ENCODE measurements around the gene CAD. TPM values are rescaled to one million over a fixed set of nuclear protein-coding genes. Genes with fewer than 3 reads are reported as not detected.

CAD gene
- total and polyA plus RNA-seq, 10 of the 15 experiments (the other 5 are each of a cell fraction or from before 2014, with no cell fraction given) = 7.6 to 119 (median 50.7) TPM

DNA sequence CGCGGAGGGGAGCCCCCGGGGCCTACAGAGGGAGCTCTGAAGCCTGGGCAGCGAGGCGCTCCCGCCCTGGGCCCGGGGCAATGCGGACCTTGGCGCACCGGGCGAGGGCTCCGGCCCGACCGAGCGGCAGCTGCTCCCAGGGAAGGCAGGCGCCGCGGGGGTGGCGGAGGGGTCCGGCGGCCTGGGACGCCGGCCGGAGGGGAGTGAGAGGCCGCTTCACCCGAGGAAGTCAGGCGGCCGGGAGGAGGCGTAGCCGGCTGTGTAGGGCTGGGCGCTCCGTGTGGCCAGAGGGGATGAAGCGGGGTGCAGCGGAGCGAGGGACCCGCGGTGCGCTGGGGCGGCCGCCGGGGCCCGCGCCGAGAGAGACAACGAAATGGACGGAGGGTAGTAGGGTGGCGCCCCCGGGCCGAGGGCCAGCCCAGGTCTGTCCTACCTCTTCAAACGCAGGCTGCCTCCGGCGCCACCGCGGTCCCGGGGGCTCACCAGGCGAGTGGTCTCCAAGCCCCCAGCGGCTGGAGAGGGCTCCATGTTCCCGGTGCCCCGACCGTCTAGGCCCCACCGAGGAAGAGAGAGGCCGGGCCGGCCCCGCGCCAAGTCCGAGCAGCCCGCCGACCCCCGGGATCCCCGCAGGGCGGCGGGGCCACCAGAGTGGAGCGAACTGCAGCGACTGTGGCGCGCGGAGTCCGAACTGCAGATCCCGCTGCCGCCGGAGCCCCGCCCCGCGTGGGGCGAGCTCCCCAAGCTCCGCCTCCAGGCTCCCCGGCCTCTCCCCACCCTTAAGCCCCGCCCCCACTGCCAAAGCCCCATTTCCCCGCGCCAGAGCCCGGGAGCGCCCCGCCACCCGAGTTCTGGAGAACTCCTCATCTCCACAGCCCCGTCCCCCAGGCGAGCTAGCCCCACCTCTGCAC is 45.5 kb downstream of the CAD start, which contains the start of gene SLC30A3:
Gene SLC30A3, minus strand, starts transcription at position 669 of the 908 bp plus-strand sequence. Its CDS starts 141 bp downstream, at position 528.
- no TSS peak for BruUV-seq (replicated peaks)
- Histone ChIP-seq H3K4me1 (ENCODE audit: control insufficient read depth, insufficient read depth, low read length) (peaks cover 18% of the 10 kb centered on the region), H3K4me3 (peak within 1 kb of the TSS; percentile 76; the same call in 1 of the 2 replicates), H3K9me3 (replicated peaks; ENCODE audit: control insufficient read depth, insufficient read depth, low read length) (no peaks in the 10 kb centered on the region), H3K9ac (ENCODE audit: control insufficient read depth, insufficient read depth, low read length) (no peak within 1 kb of the TSS), H4K20me1 (ENCODE audit: control insufficient read depth, insufficient read depth) (no peaks in the 10 kb centered on the region), H3K27ac (ENCODE audit: control insufficient read depth, insufficient read depth) (no peak within 1 kb of the TSS), H3K79me2 (ENCODE audit: control insufficient read depth, insufficient read depth, low read length) (no peaks in the 10 kb centered on the region), H2AFZ (ENCODE audit: control insufficient read depth, low read depth, low read length) (peak within 1 kb of the TSS; percentile 47), H3K36me3 (ENCODE audit: control insufficient read depth in 2 of 2, insufficient read depth in 2 of 2, low read length in 1 of 2) (no peaks in the 10 kb centered on the region), H3K27me3 (replicated peaks in 1 of 2; ENCODE audit: control insufficient read depth in 2 of 2, insufficient read depth in 2 of 2, low read length in 1 of 2) (peaks cover 24 to 41% of the 10 kb centered on the region in 2 experiments), H3K4me2 (ENCODE audit: control insufficient read depth, insufficient read depth) (peak within 1 kb of the TSS; percentile 98)
- ChIA-PET SMC1A (ENCODE audit: uncharacterized antibody, unreplicated experiment) (no interaction called here), RAD21 (ENCODE audit: unreplicated experiment) (interaction anchor here (1.0 kb wide), 1 partner anchor 17 kb away, joined by 3 read pairs; no protein-coding TSS in a partner anchor), POLR2A (no interaction called here), CTCF (interaction anchor here (1.7 kb wide), 1 partner anchor 17 kb away, joined by 6 read pairs; no protein-coding TSS in a partner anchor)
- intact Hi-C loops (cut with micrococcal nuclease; ENCODE audit: unreplicated experiment) (no loop called here), in situ Hi-C loops (cut with MboI) (no loop called here)
- no peak for FAIRE-seq
- WGBS (ENCODE audit: insufficient coverage, insufficient replicate concordance, low lambda C conversion rate, missing lambda C conversion rate) = 5% methylated on average over 58 of the region's 96 CpGs
- peak; percentile 75 for ATAC-seq
- no peak for DNase-seq (ENCODE audit: low read depth, low spot score)
- TF ChIP-seq CHD2 (IDR thresholded peaks at IDR 0.05; ENCODE audit: borderline replicate concordance, low read depth, low read length) (no peak), SUZ12 (IDR thresholded peaks at IDR 0.05; ENCODE audit: unreplicated experiment) (peak; percentile 73), BMI1 (IDR thresholded peaks at IDR 0.05; ENCODE audit: borderline replicate concordance) (peak; percentile 44; the same call in 1 of the 2 replicates)

Measured in GM12878 (cell line).